ENCODE measurements around the gene PROK1. TPM values are rescaled to one million over a fixed set of nuclear protein-coding genes. Genes with fewer than 3 reads are reported as not detected.

Gene PROK1
- total and polyA plus RNA-seq, 2 of the 4 experiments (the other 2 are of a cell fraction): not detected

- ChIA-PET CTCF (interaction anchor here (0.5 to 1.2 kb wide), 2 partner anchors 60 to 269 kb away, joined by 4 to 8 read pairs; no protein-coding TSS in a partner anchor), POLR2A (ENCODE audit: unreplicated experiment) (no interaction called here)
- peak overlapping the region; percentile 83; the same call in 1 of the 2 replicates for H2AK5ac ChIP-seq (ENCODE audit: low read depth, low read length)
- ATAC-seq (ENCODE audit: low read depth) (no peak), DNase-seq (no peak)
- H3K4ac ChIP-seq (ENCODE audit: low read depth, low read length): 0 out of 2 replicates have a peak overlapping the region, but pooled peaks have one; percentile 4
- H4K8ac ChIP-seq (ENCODE audit: low read depth in 2 of 2, low read length in 2 of 2): 0 out of 4 replicates have a peak overlapping the region, but pooled peaks of 1 of the 2 experiments have one; percentile 13
- BruUV-seq (replicated peaks): no TSS peak
- H3K9ac ChIP-seq (ENCODE audit: low read depth, low read length): no peak overlapping the region
- H3K23ac ChIP-seq (ENCODE audit: low read depth, low read length): no peak overlapping the region
- H4K91ac ChIP-seq (ENCODE audit: insufficient read depth, low read depth, low read length): peak overlapping the region; percentile 26; the same call in 1 of the 2 replicates
- H3K9me3 ChIP-seq (ENCODE audit: control insufficient read depth, insufficient read depth, low read length): no peaks in the 10 kb centered on the region
- no peak overlapping the region for H3K27ac ChIP-seq (ENCODE audit: insufficient read depth, low read length)
- dilution Hi-C loops (cut with HindIII; ENCODE audit: low sequenced_read_pairs, unreplicated experiment): no loop called here
- 73% methylated on average over 2 of the region's 7 CpGs; no CpG with 5 or more reads in 1 of the 2 experiments for WGBS, 2 experiments (ENCODE audit: extremely low coverage in 2 of 2, insufficient read length in 1 of 2)
- H3K14ac ChIP-seq (replicated peaks; ENCODE audit: low read depth, low read length): no peak overlapping the region
- no peak overlapping the region; the same call in none of the 2 replicates for H3K18ac ChIP-seq (ENCODE audit: low read depth, low read length)
- no peaks in the 10 kb centered on the region for H3K79me1 ChIP-seq (ENCODE audit: low read depth in 1 of 2, low read length in 2 of 2)
- H4K20me1 ChIP-seq (ENCODE audit: insufficient read depth, low read length): no peaks in the 10 kb centered on the region
- H3K56ac ChIP-seq (ENCODE audit: extremely low read depth, insufficient read depth, low read length): no peak overlapping the region
- H3K36me3 ChIP-seq (ENCODE audit: control insufficient read depth, insufficient read depth, low read length): no peaks in the 10 kb centered on the region
- in situ Hi-C loops (cut with MboI; ENCODE audit: low sequenced_read_pairs): loop anchor here (10.0 kb wide), 2 partner anchors 130 to 420 kb away; partner anchors contain the start of gene RBM15
- peaks cover 20% of the 10 kb centered on the region for H3K4me1 ChIP-seq (ENCODE audit: control insufficient read depth, insufficient read depth, low read length)
- peak overlapping the region; percentile 76; the same call in 2 of the 3 replicates for H2BK15ac ChIP-seq (ENCODE audit: low read depth, low read length)
- TF ChIP-seq NFE2L2 (IDR thresholded peaks at IDR 0.05; ENCODE audit: low read depth, low read length) (no peak), MAFK (IDR thresholded peaks at IDR 0.05; ENCODE audit: low read depth, low read length) (peak; percentile 24; the same call in 1 of the 2 replicates)
- H2AK9ac ChIP-seq (replicated peaks; ENCODE audit: low read depth, low read length, poor library complexity): no peak overlapping the region
- H3K9me1 ChIP-seq (ENCODE audit: insufficient read depth, low read length): peaks cover 3% of the 10 kb centered on the region; the same call in 1 of the 2 replicates
- no peak overlapping the region; the same call in 1 of the 2 replicates for H3K4me2 ChIP-seq (ENCODE audit: low read depth, low read length)
- no peak overlapping the region for H3K4me3 ChIP-seq (ENCODE audit: insufficient read depth, low read depth, low read length)
- no peak overlapping the region for H2BK120ac ChIP-seq (ENCODE audit: low read depth, low read length)
- peaks cover 2% of the 10 kb centered on the region; the same call in 1 of the 2 replicates for H3K27me3 ChIP-seq (ENCODE audit: control insufficient read depth, insufficient read depth, low read length)
- intact Hi-C loops (cut with micrococcal nuclease): no loop called here
- no peak overlapping the region for H4K5ac ChIP-seq (ENCODE audit: low read depth, low read length)
- no peak overlapping the region for H2BK5ac ChIP-seq (ENCODE audit: low read depth, low read length, poor library complexity, severe bottlenecking)
- no peak overlapping the region for H2BK20ac ChIP-seq (ENCODE audit: low read depth, low read length)
- H2AFZ ChIP-seq (replicated peaks; ENCODE audit: low read length, poor library complexity): no peak overlapping the region
Observed at GRCh38 chr1:110465038-110465813, 14.3 kb downstream of the PROK1 start.
